Breast epithelium (tissue), 4 donors: Measurements from ENCODE around the gene CABLES1. TPM values are rescaled to one million over a fixed set of nuclear protein-coding genes. Genes with fewer than 3 reads are reported as not detected.

Experiments
- DNase-seq, 2 donors: peaks; one replicate each; pipeline ENCODE4 v3.0.0-alpha.2; 2019; ENCODE audit warnings: low spot score in 2 of 2
- H3K27ac ChIP-seq, 2 donors: fragments of 200-600 bp; sonication (generic) in 1 of 2; one replicate each; pipeline ENCODE4 v1.5.1; 2016 to 2019; ENCODE audit warnings: mild to moderate bottlenecking in 1 of 2
- H3K27me3 ChIP-seq, 2 donors: fragments of 200-600 bp; sonication (generic) in 1 of 2; one replicate each; pipeline versions ENCODE4 v1.5.1 to v1.6.0; 2017 to 2019; ENCODE audit warnings: control low read depth in 1 of 2, mild to moderate bottlenecking in 1 of 2
- H3K36me3 ChIP-seq: fragments of 200-600 bp; one replicate; pipeline ENCODE4 v1.5.1; 2019
- H3K4me1 ChIP-seq, 2 donors: fragments of 200-600 bp; sonication (generic); one replicate each; pipeline ENCODE4 v1.5.1; 2016 to 2019; ENCODE audit warnings: control low read depth in 1 of 2
- H3K4me3 ChIP-seq, 3 donors: fragments of 200-600 bp; sonication (generic); 1 replicate in 2 of 3; 2 replicates in 1 of 3; pipeline ENCODE4 v1.5.1; 2016 to 2019; ENCODE audit warnings: mild to moderate bottlenecking in 3 of 3, moderate library complexity in 2 of 3
- H3K9me3 ChIP-seq, 2 donors: fragments of 200-600 bp; sonication (generic) in 1 of 2; one replicate each; pipeline ENCODE4 v1.5.1; 2016 to 2019; ENCODE audit warnings: control low read depth in 1 of 2
- CTCF ChIP-seq, 3 donors: fragments of 450-650 bp; IDR thresholded peaks; one replicate each; pipeline ENCODE4 v1.5.1; 2016 to 2017; ENCODE audit warnings: antibody characterized with exemption in 3 of 3, mild to moderate bottlenecking in 3 of 3, moderate library complexity in 3 of 3
- POLR2A ChIP-seq: fragments of 450-650 bp; IDR thresholded peaks from one replicate; pipeline ENCODE4 v1.6.1; 2016; ENCODE audit warnings: antibody characterized with exemption, mild to moderate bottlenecking, moderate library complexity
- POLR2AphosphoS5 ChIP-seq, 3 donors: sonication (generic); formaldehyde crosslinking; IDR thresholded peaks; one replicate each; pipeline ENCODE4 v1.6.1; 2017; ENCODE audit warnings: antibody characterized with exemption in 3 of 3
- intact Hi-C: fragments of 100-400 bp; cut with DNase I; formaldehyde crosslinking; loops from one replicate; pipeline ENCODE4 v1.15.1; 2023; ENCODE audit warnings: low total_unique reads
- total RNA-seq, 3 donors: library from RNA; depleted of rRNA; stranded (reverse); fragments of >200 nt; gene quantifications; one replicate each; pipeline ENCODE4 v1.1.0, GENCODE V29; 2016

Gene CABLES1
- total RNA-seq, 3 donors from 2014 or later: 18.1 to 28.7 (median 22.3) TPM

GRCh38 chr18:23212161-23212560 lies 76.9 kb downstream of the CABLES1 start:
- Histone ChIP-seq H3K4me3 (no peak overlapping the region), H3K27ac (peak overlapping the region in 1 of 2 donors; percentile 2), H3K27me3 (no peaks in the 10 kb centered on the region), H3K9me3 (peaks cover 0 to 4% of the 10 kb centered on the region in 2 donors), H3K4me1 (no peaks in the 10 kb centered on the region), H3K36me3 (no peaks in the 10 kb centered on the region)
- DNase-seq: no peak
- TF ChIP-seq POLR2A (no peak), CTCF (IDR thresholded peaks at IDR 0.05) (no peak), POLR2AphosphoS5 (IDR thresholded peaks at IDR 0.05) (no peak)
- intact Hi-C loops: no loop called here

- no peaks in the 10 kb centered on the region for H3K4me1 ChIP-seq
- H3K9me3 ChIP-seq: peaks cover 0 to 4% of the 10 kb centered on the region in 2 donors
- no peak for DNase-seq
- no peaks in the 10 kb centered on the region for H3K36me3 ChIP-seq
- TF ChIP-seq POLR2AphosphoS5 (IDR thresholded peaks at IDR 0.05) (no peak), CTCF (IDR thresholded peaks at IDR 0.05) (no peak), POLR2A (no peak)
- intact Hi-C loops: no loop called here
- H3K27me3 ChIP-seq: no peaks in the 10 kb centered on the region
- H3K4me3 ChIP-seq: no peak overlapping the region
- H3K27ac ChIP-seq: peak overlapping the region in 1 of 2 donors; percentile 2
Measured at GRCh38 chr18:23213200-23213599, 77.9 kb downstream of the CABLES1 start.

- TF ChIP-seq POLR2AphosphoS5 (IDR thresholded peaks at IDR 0.05) (no peak), CTCF (IDR thresholded peaks at IDR 0.05) (no peak), POLR2A (no peak)
- no peak for DNase-seq
- H3K36me3 ChIP-seq: no peaks in the 10 kb centered on the region
- no peak overlapping the region for H3K27ac ChIP-seq
- no peaks in the 10 kb centered on the region for H3K9me3 ChIP-seq
- intact Hi-C loops: no loop called here
- H3K27me3 ChIP-seq: no peaks in the 10 kb centered on the region
- no peak overlapping the region for H3K4me3 ChIP-seq
- no peaks in the 10 kb centered on the region for H3K4me1 ChIP-seq
Measured at GRCh38 chr18:23217781-23218180, 82.5 kb downstream of the CABLES1 start.

GRCh38 chr18:23220355-23220754 lies 85.1 kb downstream of the CABLES1 start:
- TF ChIP-seq POLR2AphosphoS5 (IDR thresholded peaks at IDR 0.05) (no peak), CTCF (IDR thresholded peaks at IDR 0.05) (no peak), POLR2A (no peak)
- peak overlapping the region; percentile 34 to 38 for H3K27ac ChIP-seq
- no peak for DNase-seq
- no peaks in the 10 kb centered on the region for H3K4me1 ChIP-seq
- H3K27me3 ChIP-seq: no peaks in the 10 kb centered on the region
- H3K9me3 ChIP-seq: no peaks in the 10 kb centered on the region
- intact Hi-C loops: loop anchor here (10.0 kb wide), 1 partner anchor 76 kb away; no protein-coding TSS in a partner anchor
- no peak overlapping the region for H3K4me3 ChIP-seq
- no peaks in the 10 kb centered on the region for H3K36me3 ChIP-seq

GRCh38 chr18:23223641-23224040 lies 88.4 kb downstream of the CABLES1 start:
- Histone ChIP-seq H3K27ac (no peak overlapping the region), H3K9me3 (no peaks in the 10 kb centered on the region), H3K27me3 (no peaks in the 10 kb centered on the region), H3K36me3 (no peaks in the 10 kb centered on the region), H3K4me3 (no peak overlapping the region), H3K4me1 (peaks cover 3 to 5% of the 10 kb centered on the region in 2 donors)
- intact Hi-C loops: loop anchor here (10.0 kb wide), 1 partner anchor 79 kb away; no protein-coding TSS in a partner anchor
- DNase-seq: no peak
- no peak for TF ChIP-seq POLR2A
- TF ChIP-seq CTCF (IDR thresholded peaks at IDR 0.05): no peak
- TF ChIP-seq POLR2AphosphoS5 (IDR thresholded peaks at IDR 0.05): no peak
